HG03103 (cell line): Measurements from ENCODE around the gene KBTBD8.

ENCODE experiments used
- ATAC-seq: cut with Tn5 transposase; IDR thresholded peaks from one replicate; pipeline ENCODE4 v1.9.1; 2021; ENCODE audit warnings: low read depth; ENCODE audit not compliant: unreplicated experiment

KBTBD8 gene

GRCh38 chr3:67033079-67033478 is 35.0 kb downstream of the KBTBD8 start:
- no peak for ATAC-seq

GRCh38 chr3:67034371-67034770 is 36.3 kb downstream of the KBTBD8 start:
- ATAC-seq = no peak

GRCh38 chr3:67037615-67038014 is 39.5 kb downstream of the KBTBD8 start:
- ATAC-seq = no peak

- ATAC-seq = no peak
Observed at GRCh38 chr3:67044295-67044694, 46.2 kb downstream of the KBTBD8 start.

- no peak for ATAC-seq
Observed at GRCh38 chr3:67044955-67045354, 46.8 kb downstream of the KBTBD8 start.

- ATAC-seq = no peak
Observed at GRCh38 chr3:67045711-67046465, 47.8 kb downstream of the KBTBD8 start.

- no peak for ATAC-seq
Observed at GRCh38 chr3:67047051-67047450, 48.9 kb downstream of the KBTBD8 start.

- peak; percentile 93 for ATAC-seq
Observed at GRCh38 chr3:67048067-67048714, 50.1 kb downstream of the KBTBD8 start.

GRCh38 chr3:67048715-67049074 is 50.6 kb downstream of the KBTBD8 start:
- peak; percentile 53 for ATAC-seq

- ATAC-seq = no peak
Observed at GRCh38 chr3:67059443-67059842, 61.3 kb downstream of the KBTBD8 start.
